DND-41 (cell line): ENCODE results near the gene RAPSN.

Experiments used
- ATAC-seq: fragments of 200-7000 bp; cut with Tn5 transposase; 3 replicates; pipeline ENCODE4 v1.9.1; 2021; ENCODE audit warnings: low read depth; ENCODE audit not compliant: insufficient read depth
- DNase-seq: peaks from one replicate; pipeline ENCODE4 v3.0.0-alpha.2; 2020
- H2AFZ ChIP-seq: 2 replicates; pipeline ENCODE4 v1.6.0; 2012; ENCODE audit warnings: low read depth, low read length
- H3K27ac ChIP-seq: 2 replicates; pipeline ENCODE4 v1.5.1; 2012; ENCODE audit warnings: low read length, inconsistent platforms
- H3K27me3 ChIP-seq: fragments of 200-600 bp; sonication (generic); 2 replicates; pipeline ENCODE4 v1.6.0; 2012; ENCODE audit warnings: low read length, mild to moderate bottlenecking, inconsistent platforms; ENCODE audit not compliant: insufficient read depth, poor library complexity
- H3K36me3 ChIP-seq: 2 replicates; pipeline ENCODE4 v1.5.1; 2012; ENCODE audit warnings: low read length, inconsistent platforms; ENCODE audit not compliant: insufficient read depth
- H3K4me1 ChIP-seq: 2 replicates; pipeline ENCODE4 v1.5.1; 2012; ENCODE audit warnings: mild to moderate bottlenecking, low read length; ENCODE audit not compliant: insufficient read depth
- H3K4me2 ChIP-seq: 2 replicates; pipeline ENCODE4 v1.6.0; 2012; ENCODE audit warnings: mild to moderate bottlenecking, moderate library complexity, low read length, inconsistent platforms; ENCODE audit not compliant: insufficient read depth
- H3K4me3 ChIP-seq, 2 experiments: fragments of 200-600 bp in 1 of 2; shearing (Covaris generic) in 1 of 2; 2 replicates each; pipeline ENCODE4 v1.5.1; 2012 to 2016; ENCODE audit warnings: inconsistent platforms in 2 of 2, low read length in 2 of 2, mild to moderate bottlenecking in 2 of 2, low read depth in 1 of 2, moderate library complexity in 1 of 2
- H3K79me2 ChIP-seq: 2 replicates; pipeline ENCODE4 v1.6.0; 2012; ENCODE audit warnings: low read length, inconsistent platforms; ENCODE audit not compliant: insufficient read depth
- H3K9ac ChIP-seq: 2 replicates; pipeline ENCODE4 v1.6.0; 2012; ENCODE audit warnings: low read depth, mild to moderate bottlenecking, inconsistent platforms, low read length, moderate library complexity
- H3K9me3 ChIP-seq: 2 replicates; pipeline ENCODE4 v1.5.1; 2012; ENCODE audit warnings: low read length, moderate library complexity, mild to moderate bottlenecking, inconsistent platforms; ENCODE audit not compliant: insufficient read depth, severe bottlenecking
- H4K20me1 ChIP-seq: 2 replicates; pipeline ENCODE4 v1.6.0; 2012; ENCODE audit warnings: low read length; ENCODE audit not compliant: insufficient read depth
- EZH2 ChIP-seq: IDR thresholded peaks from 3 replicates; pipeline ENCODE4 v1.6.1; 2012; ENCODE audit warnings: borderline replicate concordance, low read depth, mild to moderate bottlenecking, moderate library complexity, low read length, inconsistent platforms; ENCODE audit not compliant: severe bottlenecking
- TF ChIP-seq, protein P1 (sequence below): IDR thresholded peaks from 2 replicates; pipeline ENCODE4 v1.5.1; 2012; ENCODE audit warnings: borderline replicate concordance, low read length, moderate library complexity, mild to moderate bottlenecking; ENCODE audit not compliant: poor library complexity, severe bottlenecking; ENCODE audit errors: extremely low read depth

Gene RAPSN

DNA sequence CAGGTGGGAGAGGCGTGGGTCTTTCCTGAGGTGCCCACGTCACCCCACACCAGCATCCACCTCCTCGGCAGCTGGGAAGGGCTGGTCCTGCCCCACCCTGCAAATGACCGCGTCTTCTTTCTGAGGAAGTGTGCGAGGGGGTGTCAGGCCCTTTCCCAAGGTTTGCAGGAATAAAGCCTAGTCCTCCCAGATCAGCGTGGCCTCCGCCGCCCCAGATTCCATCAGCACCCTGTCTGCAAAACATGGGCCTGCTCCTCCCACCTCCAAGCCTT, 55.0 kb downstream of the RAPSN start:
- Histone ChIP-seq H3K36me3 (no peaks in the 10 kb centered on the region), H3K27me3 (no peaks in the 10 kb centered on the region), H3K4me2 (no peak overlapping the region), H3K4me3 (no peak overlapping the region), H3K27ac (peak overlapping the region; percentile 47; the same call in 1 of the 2 replicates), H3K79me2 (no peaks in the 10 kb centered on the region), H3K9ac (no peak overlapping the region), H3K9me3 (no peaks in the 10 kb centered on the region), H4K20me1 (no peaks in the 10 kb centered on the region), H3K4me1 (peaks cover 12% of the 10 kb centered on the region), H2AFZ (no peak overlapping the region)
- TF ChIP-seq, protein P1, sequence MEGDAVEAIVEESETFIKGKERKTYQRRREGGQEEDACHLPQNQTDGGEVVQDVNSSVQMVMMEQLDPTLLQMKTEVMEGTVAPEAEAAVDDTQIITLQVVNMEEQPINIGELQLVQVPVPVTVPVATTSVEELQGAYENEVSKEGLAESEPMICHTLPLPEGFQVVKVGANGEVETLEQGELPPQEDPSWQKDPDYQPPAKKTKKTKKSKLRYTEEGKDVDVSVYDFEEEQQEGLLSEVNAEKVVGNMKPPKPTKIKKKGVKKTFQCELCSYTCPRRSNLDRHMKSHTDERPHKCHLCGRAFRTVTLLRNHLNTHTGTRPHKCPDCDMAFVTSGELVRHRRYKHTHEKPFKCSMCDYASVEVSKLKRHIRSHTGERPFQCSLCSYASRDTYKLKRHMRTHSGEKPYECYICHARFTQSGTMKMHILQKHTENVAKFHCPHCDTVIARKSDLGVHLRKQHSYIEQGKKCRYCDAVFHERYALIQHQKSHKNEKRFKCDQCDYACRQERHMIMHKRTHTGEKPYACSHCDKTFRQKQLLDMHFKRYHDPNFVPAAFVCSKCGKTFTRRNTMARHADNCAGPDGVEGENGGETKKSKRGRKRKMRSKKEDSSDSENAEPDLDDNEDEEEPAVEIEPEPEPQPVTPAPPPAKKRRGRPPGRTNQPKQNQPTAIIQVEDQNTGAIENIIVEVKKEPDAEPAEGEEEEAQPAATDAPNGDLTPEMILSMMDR: no peak
- TF ChIP-seq EZH2: no peak
- no peak for ATAC-seq
- DNase-seq: no peak

DNA sequence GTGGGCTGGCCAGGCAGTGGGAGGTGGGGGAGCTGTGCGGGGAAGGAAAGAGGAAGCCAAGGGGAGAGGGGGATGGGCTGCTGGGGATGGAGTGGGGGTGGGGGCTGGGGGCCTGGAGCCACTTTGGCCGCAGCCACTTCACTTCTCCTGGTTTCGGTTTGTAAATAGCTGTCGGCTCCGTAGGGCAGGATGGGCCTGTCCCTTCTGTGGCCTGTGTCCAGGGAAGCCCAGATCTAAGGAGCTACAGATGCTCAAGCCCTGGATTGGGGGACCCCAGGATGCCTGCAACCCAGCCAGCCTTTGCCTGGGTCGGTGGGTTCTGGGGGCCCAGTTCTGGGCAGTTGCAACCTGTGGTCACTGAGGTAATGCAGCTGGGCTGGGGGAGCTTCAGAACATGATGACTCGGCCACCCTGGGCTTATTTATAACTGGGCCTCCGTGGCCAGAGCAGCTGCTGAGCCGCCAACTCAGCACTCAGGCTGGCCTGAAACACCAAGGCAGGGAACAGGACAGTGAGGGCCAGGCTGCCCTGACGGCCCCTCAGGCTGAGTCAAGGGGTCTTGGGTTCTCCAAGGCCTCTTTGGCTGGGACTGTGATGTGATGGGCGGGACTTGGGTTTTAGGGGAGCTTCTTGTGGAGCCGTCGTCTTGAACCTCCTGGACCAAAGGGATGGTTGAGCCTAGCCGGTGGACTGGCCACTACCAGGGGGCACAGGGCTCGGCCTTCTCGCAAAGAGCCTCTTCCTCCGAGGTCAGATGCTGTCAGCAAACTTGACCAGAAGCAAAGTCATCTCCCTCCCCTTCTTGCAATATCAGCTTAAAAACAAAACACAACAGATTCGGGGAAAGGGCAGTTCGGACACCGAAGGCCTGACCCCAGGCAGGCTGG, 55.5 kb downstream of the RAPSN start:
- no peak for ATAC-seq
- no peaks in the 10 kb centered on the region for H3K9me3 ChIP-seq
- H4K20me1 ChIP-seq: no peaks in the 10 kb centered on the region
- no peak for DNase-seq
- H3K36me3 ChIP-seq: no peaks in the 10 kb centered on the region
- H3K27ac ChIP-seq: no peak overlapping the region
- TF ChIP-seq, protein P1: no peak
- no peaks in the 10 kb centered on the region for H3K27me3 ChIP-seq
- no peak overlapping the region for H3K4me3 ChIP-seq
- H3K9ac ChIP-seq: no peak overlapping the region
- H3K4me2 ChIP-seq: no peak overlapping the region
- no peak overlapping the region for H2AFZ ChIP-seq
- no peaks in the 10 kb centered on the region for H3K79me2 ChIP-seq
- H3K4me1 ChIP-seq: peaks cover 7% of the 10 kb centered on the region

DNA sequence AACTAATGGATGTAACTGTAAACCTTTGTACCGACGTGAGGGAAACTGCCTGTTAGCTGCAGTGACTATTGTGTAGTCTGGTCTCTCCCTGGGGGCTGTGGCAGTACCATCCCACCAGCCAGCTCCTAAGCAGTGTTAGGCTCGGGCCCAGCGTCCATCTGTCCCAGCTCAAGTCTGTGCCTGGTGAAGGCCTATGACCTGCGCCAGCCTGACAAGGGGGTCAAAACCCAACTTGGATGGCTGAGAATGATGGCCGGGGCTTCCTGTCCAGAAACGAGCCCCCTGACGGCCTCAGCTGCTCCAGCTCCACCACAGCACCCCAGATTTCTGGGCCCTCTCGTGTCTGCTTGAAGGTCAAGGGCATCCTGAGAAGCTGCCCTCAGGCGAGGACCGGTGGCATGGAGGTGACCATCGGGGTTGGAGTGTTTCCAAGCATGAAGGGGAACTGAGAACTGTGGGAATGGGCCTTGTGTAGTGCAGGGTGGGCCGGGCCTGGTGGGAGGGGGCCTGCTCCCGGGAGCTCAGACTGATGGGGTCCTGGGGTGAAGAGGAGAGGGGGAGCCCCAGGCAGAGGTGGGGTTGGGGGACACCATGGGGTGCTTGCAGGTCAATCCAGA, 56.3 kb downstream of the RAPSN start:
- H2AFZ ChIP-seq: no peak overlapping the region
- H3K27ac ChIP-seq: no peak overlapping the region
- DNase-seq (no peak), ATAC-seq (no peak)
- no peak overlapping the region for H3K9ac ChIP-seq
- TF ChIP-seq, protein P1: no peak
- TF ChIP-seq EZH2: no peak
- no peak overlapping the region for H3K4me3 ChIP-seq
- no peaks in the 10 kb centered on the region for H3K79me2 ChIP-seq
- no peaks in the 10 kb centered on the region for H3K36me3 ChIP-seq
- no peaks in the 10 kb centered on the region for H4K20me1 ChIP-seq
- no peak overlapping the region for H3K4me2 ChIP-seq
- H3K9me3 ChIP-seq: no peaks in the 10 kb centered on the region
- H3K27me3 ChIP-seq: no peaks in the 10 kb centered on the region
- H3K4me1 ChIP-seq: peaks cover 7% of the 10 kb centered on the region
